ENCODE data around the gene MRPL49.

Gene MRPL49

GRCh38 chr11:65133724-65134123, 11.6 kb downstream of the MRPL49 start (continued):
- TF ChIP-seq TSHZ2 (CRISPR knock-in tag; IDR thresholded peaks at IDR 0.05) (no peak), BACH2 (CRISPR knock-in tag; IDR thresholded peaks at IDR 0.05; ENCODE audit: borderline replicate concordance) (no peak), OSR1 (CRISPR knock-in tag; IDR thresholded peaks at IDR 0.05) (no peak), ISL1 (CRISPR knock-in tag; IDR thresholded peaks at IDR 0.05) (no peak)

- peak; percentile 88 for ATAC-seq
- TF ChIP-seq PATZ1 (CRISPR knock-in tag; IDR thresholded peaks at IDR 0.05; ENCODE audit: borderline replicate concordance) = peak; percentile 75; the same call in 1 of the 2 replicates
- TF ChIP-seq ISL1 (CRISPR knock-in tag; IDR thresholded peaks at IDR 0.05) = no peak
- TF ChIP-seq TOX (CRISPR knock-in tag; IDR thresholded peaks at IDR 0.05; ENCODE audit: borderline replicate concordance) = no peak
- no peak; the same call in 1 of the 2 replicates for TF ChIP-seq TCF4 (CRISPR knock-in tag; IDR thresholded peaks at IDR 0.05; ENCODE audit: borderline replicate concordance)
- no peak for TF ChIP-seq CREB5 (CRISPR knock-in tag; IDR thresholded peaks at IDR 0.05; ENCODE audit: low read depth)
- no peak for TF ChIP-seq POU6F1 (CRISPR knock-in tag; IDR thresholded peaks at IDR 0.05; ENCODE audit: borderline replicate concordance, low read depth)
- TF ChIP-seq PPARA (CRISPR knock-in tag; IDR thresholded peaks at IDR 0.05; ENCODE audit: borderline replicate concordance) = no peak
Measured at GRCh38 chr11:65134240-65134951, 12.3 kb downstream of the MRPL49 start, which contains the start of gene SYVN1. TSS of gene SYVN1 (minus strand) at chr11:65134519. CDS start at chr11:65133601, 918 bp downstream.

GRCh38 chr11:65134952-65135632, 13.0 kb downstream of the MRPL49 start:
- TF ChIP-seq RARB (CRISPR knock-in tag; IDR thresholded peaks at IDR 0.05) = no peak
- peak; percentile 91 for ATAC-seq

- no peak for TF ChIP-seq ZFP3 (CRISPR knock-in tag; IDR thresholded peaks at IDR 0.05)
- no peak for TF ChIP-seq ZC3H10 (CRISPR knock-in tag; IDR thresholded peaks at IDR 0.05)
- TF ChIP-seq PPARA (CRISPR knock-in tag; IDR thresholded peaks at IDR 0.05; ENCODE audit: borderline replicate concordance) = no peak
- no peak for TF ChIP-seq OSR1 (CRISPR knock-in tag; IDR thresholded peaks at IDR 0.05)
- no peak for TF ChIP-seq BACH2 (CRISPR knock-in tag; IDR thresholded peaks at IDR 0.05; ENCODE audit: borderline replicate concordance)
- no peak for ATAC-seq
Measured at GRCh38 chr11:65135633-65136145, 13.6 kb downstream of the MRPL49 start.

- no peak for ATAC-seq
- TF ChIP-seq POU6F1 (CRISPR knock-in tag; IDR thresholded peaks at IDR 0.05; ENCODE audit: borderline replicate concordance, low read depth) (no peak), ZNF565 (CRISPR knock-in tag; conservative IDR thresholded peaks at IDR 0.05; ENCODE audit: low read depth) (no peak), ESRRG (CRISPR knock-in tag; IDR thresholded peaks at IDR 0.05) (no peak), CSRNP3 (CRISPR knock-in tag; IDR thresholded peaks at IDR 0.05) (no peak), CREB5 (CRISPR knock-in tag; IDR thresholded peaks at IDR 0.05; ENCODE audit: low read depth) (no peak), ZNF8 (CRISPR knock-in tag; IDR thresholded peaks at IDR 0.05) (no peak), ISL1 (CRISPR knock-in tag; IDR thresholded peaks at IDR 0.05) (no peak), ZFP30 (CRISPR knock-in tag; IDR thresholded peaks at IDR 0.05) (no peak), GLIS3 (CRISPR knock-in tag; IDR thresholded peaks at IDR 0.05) (no peak)
Measured at GRCh38 chr11:65136515-65137096, 14.5 kb downstream of the MRPL49 start.
